ENCODE measurements around the gene FGF19.

FGF19 gene

DNA sequence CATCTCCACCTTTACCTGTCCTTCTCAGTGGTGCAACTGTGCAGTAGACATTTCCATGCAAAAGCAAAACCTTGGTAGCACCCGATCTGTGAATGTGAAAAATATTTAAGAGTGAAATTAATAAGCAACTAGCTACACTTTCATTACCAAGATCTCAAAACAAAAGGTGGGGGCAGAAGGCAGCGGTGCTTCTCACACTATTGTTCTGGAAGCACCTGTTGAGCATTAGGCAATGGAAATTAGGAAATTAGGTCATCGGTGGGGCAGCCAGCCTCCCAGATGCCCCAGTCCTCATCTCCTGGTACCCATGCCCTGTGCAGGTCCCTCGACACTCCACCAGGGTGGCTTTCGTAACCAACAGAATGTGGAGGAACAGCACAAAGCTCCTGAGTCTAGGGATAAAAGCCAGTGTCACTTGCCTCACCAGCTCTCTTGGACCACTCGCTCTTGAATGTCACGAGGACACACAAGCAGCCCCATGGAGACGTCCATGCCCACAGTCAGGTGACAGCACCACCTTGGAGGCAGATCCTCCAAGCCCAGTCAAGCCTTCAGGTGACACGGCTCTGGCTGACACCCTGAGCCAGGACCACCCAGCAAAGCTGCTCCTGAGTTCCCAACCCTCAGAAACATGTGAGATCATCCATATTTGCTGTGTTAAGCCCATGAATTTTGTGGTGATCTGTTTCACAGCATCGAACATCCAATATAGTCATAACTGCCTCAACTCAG, 31.9 kb downstream of the FGF19 start:
- no peak for DNase-seq (ENCODE audit: low read depth in 2 of 2, low spot score in 1 of 2)

DNA sequence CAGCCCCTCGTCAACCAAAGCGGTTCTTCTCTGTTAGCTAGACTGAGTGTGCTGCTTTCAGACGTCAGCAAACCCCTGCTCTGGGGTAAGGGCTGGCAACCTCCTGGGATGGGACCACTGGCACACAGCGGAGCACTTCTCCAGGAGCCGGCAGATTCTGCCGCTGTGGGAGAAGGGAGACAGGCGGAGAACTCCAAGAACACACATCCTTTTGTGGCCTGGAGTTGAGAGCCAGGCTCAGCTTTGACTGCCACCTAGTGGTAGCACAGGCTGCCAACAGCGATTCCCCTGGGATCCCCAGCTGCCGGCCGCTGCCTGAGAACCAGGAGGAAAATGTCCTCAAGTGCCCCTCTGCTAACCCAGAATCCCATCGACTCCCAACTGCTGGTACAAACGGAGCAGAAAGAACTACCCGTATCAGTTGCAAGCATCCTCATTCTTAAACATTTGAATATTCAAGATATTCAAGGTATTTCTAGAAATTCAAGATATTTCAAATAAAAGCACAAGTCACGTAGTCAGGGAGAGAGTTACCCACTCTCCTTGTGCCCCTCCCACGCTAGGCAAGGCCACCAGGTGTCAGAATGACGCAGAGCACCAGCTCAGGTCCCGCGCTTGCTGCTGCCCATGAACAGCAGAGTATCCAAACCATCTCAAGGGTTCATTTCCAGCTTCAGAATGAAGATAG, 33.5 kb downstream of the FGF19 start:
- peak in 1 of 2 donors; percentile 23 for DNase-seq (ENCODE audit: low read depth in 2 of 2, low spot score in 1 of 2)

- no peak for DNase-seq (ENCODE audit: low read depth in 2 of 2, low spot score in 1 of 2)
These were observed 34.3 kb downstream of the FGF19 start for GRCh38 chr11:69669486-69669885.

DNA sequence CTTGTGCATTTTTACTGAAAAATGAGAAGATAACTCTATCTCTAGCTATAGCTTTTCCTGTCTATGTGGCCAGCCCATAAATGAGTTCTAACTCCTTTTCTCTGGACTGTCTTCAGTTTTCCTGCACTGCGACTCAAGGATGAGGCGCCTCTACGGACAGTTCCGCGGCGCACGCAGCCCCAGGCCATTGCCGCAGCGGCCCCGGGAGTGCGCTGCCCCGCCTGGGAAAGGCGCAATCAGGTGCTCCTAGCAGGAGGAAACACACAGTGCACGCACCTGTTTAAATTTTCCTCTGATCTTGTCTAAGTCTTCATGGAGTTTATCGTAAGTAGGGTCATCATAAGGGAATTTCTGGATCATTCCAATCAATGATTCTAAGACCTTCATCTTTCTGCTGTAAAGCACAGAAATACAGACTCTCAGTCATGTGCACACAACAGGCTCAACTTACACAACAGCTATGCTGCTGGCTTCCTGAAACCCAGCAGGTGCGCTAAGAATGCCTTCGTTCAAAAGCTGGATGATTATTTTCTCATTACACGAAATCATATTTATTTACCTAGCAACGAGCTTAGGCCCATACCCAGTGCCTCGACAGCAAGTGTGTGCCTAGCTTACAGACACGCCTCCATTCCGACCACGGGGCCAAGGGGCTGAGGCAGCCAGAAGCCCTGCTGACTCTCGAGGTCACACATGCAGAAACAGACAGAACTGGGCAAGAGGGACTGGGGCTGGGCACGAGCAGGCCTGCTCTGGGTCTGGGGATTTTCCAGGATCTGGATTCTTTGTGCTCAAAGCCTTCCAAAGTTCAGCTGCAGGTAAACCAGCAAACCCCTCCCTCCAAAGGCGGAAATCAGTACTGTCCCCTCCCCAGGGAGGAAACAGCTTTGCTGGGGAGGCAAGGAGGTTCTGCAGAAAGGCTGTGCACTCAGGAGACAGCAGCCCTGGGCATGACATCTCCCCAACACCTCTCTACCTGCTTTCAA, 35.9 kb downstream of the FGF19 start:
- no peak for DNase-seq (ENCODE audit: low read depth in 2 of 2, low spot score in 1 of 2)

DNA sequence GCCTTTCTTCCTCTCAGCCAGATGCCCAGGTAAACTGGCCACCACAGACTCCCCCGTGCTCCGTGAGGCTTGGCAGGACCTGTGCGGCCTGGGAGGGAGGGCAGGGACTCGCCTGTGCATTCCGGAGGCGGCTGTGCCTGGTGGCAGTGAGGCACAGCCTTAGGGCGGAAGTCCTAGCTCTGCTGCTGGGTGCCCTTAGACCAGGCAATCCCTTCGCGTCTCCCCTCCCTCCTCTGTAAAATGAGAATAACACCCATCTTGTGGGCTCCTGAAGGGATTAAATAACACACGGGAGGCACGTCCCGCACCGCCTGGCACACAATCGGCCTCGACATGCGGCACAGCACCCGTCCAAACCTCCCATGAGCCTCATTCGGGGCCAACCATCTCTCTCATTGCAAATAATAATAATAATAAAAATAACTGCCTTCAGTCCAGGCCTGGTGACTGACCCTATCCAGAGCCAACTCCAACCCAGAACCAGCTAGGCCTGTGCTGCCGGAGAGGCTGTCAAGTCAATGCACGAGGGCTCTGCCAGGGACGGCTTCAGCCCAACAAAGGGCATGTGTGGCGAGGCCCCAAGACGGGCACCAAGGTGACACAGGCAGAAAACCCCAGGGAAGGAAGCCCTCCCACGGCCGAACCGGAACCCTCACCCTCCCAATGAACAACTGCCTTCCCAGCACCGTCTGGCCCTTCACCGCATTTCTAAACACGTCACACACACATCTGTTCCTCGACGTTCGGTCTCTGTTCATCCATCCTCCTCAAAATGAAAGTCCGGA, 36.9 kb downstream of the FGF19 start:
- DNase-seq (ENCODE audit: low read depth in 2 of 2, low spot score in 1 of 2): no peak

- no peak for DNase-seq (ENCODE audit: low read depth in 2 of 2, low spot score in 1 of 2)
These were observed 37.6 kb downstream of the FGF19 start for GRCh38 chr11:69666261-69666660.

DNA sequence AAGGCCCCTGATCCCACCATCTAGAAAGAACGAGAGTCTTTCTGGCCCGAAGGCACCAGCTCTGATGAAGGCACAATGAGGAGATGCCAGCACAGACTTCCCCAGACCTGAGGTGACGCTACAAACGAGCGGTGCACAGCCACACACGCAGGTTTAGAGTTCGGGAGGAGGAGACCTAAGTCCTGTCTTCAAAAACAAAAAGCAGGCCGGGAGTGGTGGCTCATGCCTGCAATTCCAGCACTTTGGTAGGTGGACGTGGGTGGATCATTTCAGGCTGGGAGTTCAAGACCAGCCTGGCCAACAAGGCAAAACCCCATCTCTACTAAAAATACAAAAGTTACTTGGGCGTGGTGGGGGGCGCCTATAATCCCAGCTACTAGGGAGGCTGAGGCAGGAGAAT, 38.2 kb downstream of the FGF19 start:
- DNase-seq (ENCODE audit: low read depth in 2 of 2, low spot score in 1 of 2): no peak

GRCh38 chr11:69664901-69665300, 38.9 kb downstream of the FGF19 start:
- DNase-seq (ENCODE audit: low read depth in 2 of 2, low spot score in 1 of 2): no peak

GRCh38 chr11:69664103-69664775, 39.6 kb downstream of the FGF19 start:
- no peak for DNase-seq (ENCODE audit: low read depth in 2 of 2, low spot score in 1 of 2)

GRCh38 chr11:69663326-69663725, 40.5 kb downstream of the FGF19 start:
- DNase-seq (ENCODE audit: low read depth in 2 of 2, low spot score in 1 of 2): no peak

- DNase-seq (ENCODE audit: low read depth in 2 of 2, low spot score in 1 of 2): no peak
These were observed 41.0 kb downstream of the FGF19 start for GRCh38 chr11:69662806-69663205.

GRCh38 chr11:69662021-69662698, 41.7 kb downstream of the FGF19 start:
- DNase-seq (ENCODE audit: low read depth in 2 of 2, low spot score in 1 of 2): no peak

GRCh38 chr11:69661413-69661715, 42.5 kb downstream of the FGF19 start:
- no peak for DNase-seq (ENCODE audit: low read depth in 2 of 2, low spot score in 1 of 2)

- DNase-seq (ENCODE audit: low read depth in 2 of 2, low spot score in 1 of 2): no peak
These were observed 43.8 kb downstream of the FGF19 start for GRCh38 chr11:69660001-69660500.

DNA sequence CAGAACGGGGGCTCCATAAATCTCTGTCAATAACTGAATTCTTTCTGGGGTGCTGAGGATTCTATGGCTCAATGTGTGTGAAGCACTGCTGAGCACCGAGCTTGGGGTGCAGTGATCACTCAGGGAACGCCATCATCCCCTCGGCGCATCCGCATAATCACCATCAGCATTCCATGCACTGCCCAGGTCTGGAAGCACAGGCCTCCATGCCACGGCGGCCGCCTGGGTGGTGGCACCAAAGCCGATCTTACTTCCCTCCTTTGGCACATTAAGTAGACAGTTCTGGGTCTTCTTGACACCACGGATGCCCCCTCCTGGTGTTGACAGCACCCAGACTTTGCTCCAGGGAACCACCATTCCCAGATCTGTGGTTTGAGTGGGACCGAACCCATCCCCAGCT, 44.2 kb downstream of the FGF19 start:
- DNase-seq (ENCODE audit: low read depth in 2 of 2, low spot score in 1 of 2): no peak

DNA sequence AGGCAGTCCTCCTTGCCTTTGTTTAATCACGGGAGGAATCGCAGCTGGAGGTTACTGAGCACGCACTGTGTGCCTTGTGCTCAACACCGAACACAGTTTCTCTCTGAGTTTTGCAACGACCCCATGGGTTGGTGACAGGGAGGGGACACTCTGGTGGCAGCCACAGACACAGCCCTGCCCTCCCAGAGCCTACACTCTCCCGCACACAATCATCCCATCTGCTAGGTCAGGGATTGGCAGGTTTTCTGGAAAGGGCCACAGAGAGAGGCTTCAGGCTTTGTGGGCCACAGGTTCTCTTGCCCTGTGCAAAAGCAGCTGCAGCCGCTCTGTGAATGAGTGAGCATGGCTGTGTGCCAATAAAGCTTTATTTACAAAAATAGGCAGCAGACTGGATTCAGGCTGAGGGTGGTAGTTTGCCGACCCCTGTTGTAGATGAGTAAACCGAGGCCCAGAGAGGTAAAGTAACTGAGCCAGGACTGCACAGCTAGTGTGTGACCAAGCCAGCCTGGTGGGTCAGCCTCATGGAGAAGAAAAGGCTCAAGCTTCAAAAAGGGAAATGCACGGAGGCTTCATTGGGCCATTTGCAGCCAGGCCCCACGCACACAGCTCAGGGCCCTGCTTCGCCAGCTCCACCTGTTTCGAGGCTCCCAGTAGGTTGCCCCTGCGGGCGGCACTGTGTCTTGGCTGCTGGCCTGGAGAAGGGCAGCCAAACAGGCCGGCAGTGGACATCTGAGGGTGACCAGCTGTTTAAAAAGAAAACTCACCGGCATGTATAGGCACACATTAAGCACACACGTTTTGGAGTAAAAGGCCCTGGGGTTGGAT, 45.0 kb downstream of the FGF19 start:
- no peak for DNase-seq (ENCODE audit: low read depth in 2 of 2, low spot score in 1 of 2)

DNA sequence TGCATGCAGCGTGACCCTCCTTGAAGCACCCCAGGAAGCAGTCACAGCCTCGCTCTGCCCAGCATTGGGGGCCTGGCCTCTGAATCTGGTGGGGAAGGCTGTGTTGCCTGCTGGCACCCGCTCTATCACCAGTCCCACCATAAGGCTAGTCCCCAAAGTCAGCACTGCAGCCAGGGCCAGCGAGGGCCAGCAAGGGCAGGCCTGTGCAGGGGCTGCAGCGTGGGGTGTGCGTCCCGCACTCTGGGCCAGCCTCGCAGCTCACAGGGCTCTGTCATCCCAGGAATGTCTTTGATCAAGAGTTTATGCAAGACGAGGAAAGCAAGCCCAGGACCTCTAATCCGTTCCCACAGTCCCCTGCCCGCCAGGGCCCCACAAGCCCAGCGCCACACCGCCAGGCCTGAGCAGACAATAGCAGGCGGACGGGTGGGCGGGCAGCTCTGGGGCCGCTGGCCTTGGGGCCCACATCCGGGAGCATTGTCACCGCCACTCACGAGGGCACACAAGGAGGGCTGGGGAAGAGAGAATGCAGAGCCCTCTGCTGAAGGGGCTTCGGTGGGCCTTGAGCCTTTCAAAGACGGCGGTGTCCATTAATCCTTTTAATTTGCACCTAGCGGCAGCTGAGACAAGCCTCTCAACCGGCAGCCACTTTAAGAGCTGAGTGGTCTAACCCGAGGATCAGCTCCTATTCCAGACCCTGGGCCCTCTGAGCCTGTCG, 45.8 kb downstream of the FGF19 start:
- no peak for DNase-seq (ENCODE audit: low read depth in 2 of 2, low spot score in 1 of 2)

- DNase-seq (ENCODE audit: low read depth in 2 of 2, low spot score in 1 of 2): no peak
These were observed 46.3 kb downstream of the FGF19 start for GRCh38 chr11:69657456-69657910.
